ENCODE data around the gene OPCML. TPM values are rescaled to one million over a fixed set of nuclear protein-coding genes. Genes with fewer than 3 reads are reported as not detected.

OPCML gene
- total RNA-seq, 1 experiment from 2014 or later: not detected

DNA sequence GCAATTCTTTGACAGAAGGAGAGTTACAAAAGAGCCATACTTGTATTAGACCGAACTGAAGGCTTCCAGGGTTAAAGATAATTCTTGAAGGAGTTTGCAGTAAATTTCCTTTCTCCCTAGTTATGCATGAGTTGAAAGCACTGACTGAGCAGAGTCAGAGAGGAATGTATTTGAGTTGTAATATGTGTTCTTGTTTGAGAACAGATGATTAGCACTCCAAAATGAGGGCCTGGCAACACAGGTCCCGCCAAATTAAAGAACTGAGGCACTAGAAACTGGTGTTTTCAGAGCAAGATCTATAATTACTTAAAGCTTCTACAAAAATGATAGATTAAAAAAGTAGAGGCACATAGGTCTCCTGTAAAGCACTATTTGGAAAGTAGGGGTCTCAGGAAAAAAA is 970.4 kb downstream of the OPCML start:
- Mint-ChIP-seq H3K27me3 (ENCODE audit: insufficient read depth, unreplicated experiment) (no peaks in the 10 kb centered on the region), H3K4me3 (ENCODE audit: unreplicated experiment) (no peak overlapping the region), H3K4me1 (ENCODE audit: low read depth, unreplicated experiment) (no peaks in the 10 kb centered on the region), H3K36me3 (ENCODE audit: insufficient read depth, unreplicated experiment) (no peaks in the 10 kb centered on the region), H3K9me3 (ENCODE audit: unreplicated experiment) (peaks cover 23% of the 10 kb centered on the region), H3K27ac (ENCODE audit: unreplicated experiment) (no peak overlapping the region)
- intact Hi-C loops (cut with micrococcal nuclease; ENCODE audit: unreplicated experiment): no loop called here
- no peak for DNase-seq
- no peaks in the 10 kb centered on the region for H3K4me1 ChIP-seq
- H3K27me3 ChIP-seq (replicated peaks; ENCODE audit: control insufficient read depth, insufficient read depth, low read length): no peaks in the 10 kb centered on the region
- ChIA-PET CTCF (no interaction called here), POLR2A (interaction anchor here (0.6 kb wide), 1 partner anchor 14 kb away, joined by 6 read pairs; no protein-coding TSS in a partner anchor)
- H3K4me3 ChIP-seq (ENCODE audit: low read depth, low read length): no peak overlapping the region
- no TSS peak for BruUV-seq (replicated peaks)
- no peaks in the 10 kb centered on the region for H3K36me3 ChIP-seq (ENCODE audit: control insufficient read depth, insufficient read depth, low read length)
- H3K9me3 ChIP-seq: no peaks in the 10 kb centered on the region
- TF ChIP-seq, protein P1, sequence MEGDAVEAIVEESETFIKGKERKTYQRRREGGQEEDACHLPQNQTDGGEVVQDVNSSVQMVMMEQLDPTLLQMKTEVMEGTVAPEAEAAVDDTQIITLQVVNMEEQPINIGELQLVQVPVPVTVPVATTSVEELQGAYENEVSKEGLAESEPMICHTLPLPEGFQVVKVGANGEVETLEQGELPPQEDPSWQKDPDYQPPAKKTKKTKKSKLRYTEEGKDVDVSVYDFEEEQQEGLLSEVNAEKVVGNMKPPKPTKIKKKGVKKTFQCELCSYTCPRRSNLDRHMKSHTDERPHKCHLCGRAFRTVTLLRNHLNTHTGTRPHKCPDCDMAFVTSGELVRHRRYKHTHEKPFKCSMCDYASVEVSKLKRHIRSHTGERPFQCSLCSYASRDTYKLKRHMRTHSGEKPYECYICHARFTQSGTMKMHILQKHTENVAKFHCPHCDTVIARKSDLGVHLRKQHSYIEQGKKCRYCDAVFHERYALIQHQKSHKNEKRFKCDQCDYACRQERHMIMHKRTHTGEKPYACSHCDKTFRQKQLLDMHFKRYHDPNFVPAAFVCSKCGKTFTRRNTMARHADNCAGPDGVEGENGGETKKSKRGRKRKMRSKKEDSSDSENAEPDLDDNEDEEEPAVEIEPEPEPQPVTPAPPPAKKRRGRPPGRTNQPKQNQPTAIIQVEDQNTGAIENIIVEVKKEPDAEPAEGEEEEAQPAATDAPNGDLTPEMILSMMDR (IDR thresholded peaks at IDR 0.05; ENCODE audit: insufficient read depth in 1 of 2, low read depth in 1 of 2, low read length in 1 of 2, severe bottlenecking in 1 of 2, unreplicated experiment in 1 of 2): no peak

DNA sequence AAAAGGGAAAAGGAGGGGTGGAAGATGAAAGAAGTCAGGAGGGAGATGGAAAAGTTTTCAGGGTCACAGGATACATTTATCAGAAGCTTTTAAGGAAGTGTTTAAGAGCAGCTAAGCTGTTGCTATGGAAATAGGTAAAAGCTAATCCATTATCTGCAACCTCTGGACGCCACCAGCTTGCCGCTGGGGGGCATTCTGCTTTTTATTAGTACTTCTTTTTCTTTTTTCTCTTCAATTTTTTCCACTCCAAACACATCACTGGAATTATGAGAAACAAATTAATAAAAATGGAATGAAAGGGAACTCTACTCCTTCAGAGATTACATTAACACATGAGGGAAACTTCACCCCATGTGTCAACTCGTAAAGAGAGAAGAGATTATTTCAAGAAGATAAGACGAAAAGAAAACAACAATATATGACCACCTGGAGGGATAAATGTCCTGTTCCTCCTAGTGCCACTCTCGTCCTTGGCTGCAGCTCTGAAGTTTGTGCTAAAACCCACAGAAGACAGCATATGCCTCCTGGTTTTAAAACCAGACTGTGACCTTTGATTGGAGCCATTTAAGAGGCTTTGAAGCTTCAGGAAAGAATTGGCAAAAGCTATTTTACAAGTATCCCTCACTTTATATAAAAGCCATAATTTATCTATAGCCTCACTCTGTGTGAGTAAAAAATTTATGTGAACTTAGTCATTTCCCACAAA is 972.8 kb downstream of the OPCML start:
- no peak overlapping the region for H3K4me3 ChIP-seq (ENCODE audit: low read depth, low read length)
- no peaks in the 10 kb centered on the region for H3K27me3 Mint-ChIP-seq (ENCODE audit: insufficient read depth, unreplicated experiment)
- CTCF ChIA-PET: no interaction called here
- H3K4me1 Mint-ChIP-seq (ENCODE audit: low read depth, unreplicated experiment): no peaks in the 10 kb centered on the region
- POLR2A ChIA-PET: no interaction called here
- TF ChIP-seq, protein P1 (IDR thresholded peaks at IDR 0.05; ENCODE audit: insufficient read depth in 1 of 2, low read depth in 1 of 2, low read length in 1 of 2, severe bottlenecking in 1 of 2, unreplicated experiment in 1 of 2): no peak
- no peaks in the 10 kb centered on the region for H3K36me3 ChIP-seq (ENCODE audit: control insufficient read depth, insufficient read depth, low read length)
- DNase-seq: no peak
- BruUV-seq (replicated peaks): no TSS peak
- H3K36me3 Mint-ChIP-seq (ENCODE audit: insufficient read depth, unreplicated experiment): no peaks in the 10 kb centered on the region
- H3K4me1 ChIP-seq: no peaks in the 10 kb centered on the region
- H3K27me3 ChIP-seq (replicated peaks; ENCODE audit: control insufficient read depth, insufficient read depth, low read length): no peaks in the 10 kb centered on the region
- no peak overlapping the region for H3K27ac Mint-ChIP-seq (ENCODE audit: unreplicated experiment)
- H3K9me3 Mint-ChIP-seq (ENCODE audit: unreplicated experiment): peaks cover 31% of the 10 kb centered on the region
- H3K4me3 Mint-ChIP-seq (ENCODE audit: unreplicated experiment): no peak overlapping the region
- H3K9me3 ChIP-seq: no peaks in the 10 kb centered on the region
- intact Hi-C loops (cut with micrococcal nuclease; ENCODE audit: unreplicated experiment): no loop called here

DNA sequence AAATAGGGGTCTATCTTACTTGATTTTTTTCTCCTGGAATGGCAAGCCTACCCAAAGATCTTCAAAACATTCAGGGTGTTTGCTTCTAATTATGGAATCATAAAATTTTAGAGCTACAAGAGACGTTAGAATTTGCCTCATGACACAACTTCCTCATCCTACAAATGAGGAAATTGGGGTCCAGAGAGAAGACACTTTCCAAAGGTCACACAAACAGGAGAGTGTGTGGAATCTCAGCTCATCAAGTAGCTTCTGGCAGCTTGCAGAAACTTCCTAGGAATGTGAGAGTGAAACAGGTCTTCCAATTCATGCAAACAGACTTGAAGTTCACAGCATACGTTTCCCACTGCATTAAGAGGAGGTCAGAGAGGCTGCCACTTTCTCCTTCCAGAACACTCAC is 976.0 kb downstream of the OPCML start:
- Histone ChIP-seq H3K27me3 (replicated peaks; ENCODE audit: control insufficient read depth, insufficient read depth, low read length) (no peaks in the 10 kb centered on the region), H3K9me3 (no peaks in the 10 kb centered on the region; the same call in 1 of the 2 replicates)

More for the DNA sequence above, 976.0 kb downstream of the OPCML start:
- no peaks in the 10 kb centered on the region for H3K27me3 Mint-ChIP-seq (ENCODE audit: insufficient read depth, unreplicated experiment)
- intact Hi-C loops (cut with micrococcal nuclease; ENCODE audit: unreplicated experiment): no loop called here
- no peaks in the 10 kb centered on the region for H3K36me3 ChIP-seq (ENCODE audit: control insufficient read depth, insufficient read depth, low read length)
- H3K9me3 Mint-ChIP-seq (ENCODE audit: unreplicated experiment): peaks cover 58% of the 10 kb centered on the region
- H3K27ac Mint-ChIP-seq (ENCODE audit: unreplicated experiment): no peak overlapping the region
- no peak overlapping the region for H3K4me3 Mint-ChIP-seq (ENCODE audit: unreplicated experiment)
- H3K4me1 Mint-ChIP-seq (ENCODE audit: low read depth, unreplicated experiment): no peaks in the 10 kb centered on the region
- no TSS peak for BruUV-seq (replicated peaks)
- TF ChIP-seq, protein P1 (IDR thresholded peaks at IDR 0.05; ENCODE audit: insufficient read depth in 1 of 2, low read depth in 1 of 2, low read length in 1 of 2, severe bottlenecking in 1 of 2, unreplicated experiment in 1 of 2): no peak
- no peaks in the 10 kb centered on the region for H3K36me3 Mint-ChIP-seq (ENCODE audit: insufficient read depth, unreplicated experiment)
- POLR2A ChIA-PET: no interaction called here
- CTCF ChIA-PET: no interaction called here
- DNase-seq: no peak
- no peak overlapping the region for H3K4me3 ChIP-seq (ENCODE audit: low read depth, low read length)
- H3K4me1 ChIP-seq: no peaks in the 10 kb centered on the region
